Measurements from ENCODE around the gene UBXN7.

Gene UBXN7

DNA sequence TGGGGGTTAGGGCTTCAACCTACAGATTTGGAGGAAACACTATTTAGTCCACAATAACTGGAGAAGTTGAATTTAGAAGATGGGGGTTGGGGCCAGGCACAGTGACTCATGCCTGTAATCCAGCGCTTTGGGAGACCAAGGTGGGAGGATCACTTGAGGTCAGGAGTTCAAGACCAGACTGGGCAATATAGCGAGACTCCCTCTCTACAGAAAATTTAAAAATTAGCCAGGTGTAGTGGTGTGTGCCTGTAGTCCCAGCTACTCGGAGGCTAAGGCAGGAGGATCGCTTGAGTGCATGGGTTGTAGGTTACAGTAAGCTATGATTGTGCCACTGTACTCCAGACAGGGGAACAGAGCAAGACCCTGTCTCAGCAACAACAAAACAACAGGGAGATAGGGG lies 109.2 kb downstream of the UBXN7 start (continued):
- TF ChIP-seq, protein P1, sequence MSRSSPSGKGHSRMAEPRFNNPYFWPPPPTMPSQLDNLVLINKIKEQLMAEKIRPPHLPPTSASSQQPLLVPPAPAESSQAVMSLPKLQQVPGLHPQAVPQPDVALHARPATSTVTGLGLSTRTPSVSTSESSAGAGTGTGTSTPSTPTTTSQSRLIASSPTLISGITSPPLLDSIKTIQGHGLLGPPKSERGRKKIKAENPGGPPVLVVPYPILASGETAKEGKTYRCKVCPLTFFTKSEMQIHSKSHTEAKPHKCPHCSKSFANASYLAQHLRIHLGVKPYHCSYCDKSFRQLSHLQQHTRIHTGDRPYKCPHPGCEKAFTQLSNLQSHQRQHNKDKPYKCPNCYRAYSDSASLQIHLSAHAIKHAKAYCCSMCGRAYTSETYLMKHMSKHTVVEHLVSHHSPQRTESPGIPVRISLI (tag by site-specific recombination; IDR thresholded peaks at IDR 0.05) = no peak
- TF ChIP-seq, protein P2, sequence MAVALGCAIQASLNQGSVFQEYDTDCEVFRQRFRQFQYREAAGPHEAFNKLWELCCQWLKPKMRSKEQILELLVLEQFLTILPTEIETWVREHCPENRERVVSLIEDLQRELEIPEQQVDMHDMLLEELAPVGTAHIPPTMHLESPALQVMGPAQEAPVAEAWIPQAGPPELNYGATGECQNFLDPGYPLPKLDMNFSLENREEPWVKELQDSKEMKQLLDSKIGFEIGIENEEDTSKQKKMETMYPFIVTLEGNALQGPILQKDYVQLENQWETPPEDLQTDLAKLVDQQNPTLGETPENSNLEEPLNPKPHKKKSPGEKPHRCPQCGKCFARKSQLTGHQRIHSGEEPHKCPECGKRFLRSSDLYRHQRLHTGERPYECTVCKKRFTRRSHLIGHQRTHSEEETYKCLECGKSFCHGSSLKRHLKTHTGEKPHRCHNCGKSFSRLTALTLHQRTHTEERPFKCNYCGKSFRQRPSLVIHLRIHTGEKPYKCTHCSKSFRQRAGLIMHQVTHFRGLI (tag by site-specific recombination; IDR thresholded peaks at IDR 0.05) = no peak
- TF ChIP-seq, protein P3, sequence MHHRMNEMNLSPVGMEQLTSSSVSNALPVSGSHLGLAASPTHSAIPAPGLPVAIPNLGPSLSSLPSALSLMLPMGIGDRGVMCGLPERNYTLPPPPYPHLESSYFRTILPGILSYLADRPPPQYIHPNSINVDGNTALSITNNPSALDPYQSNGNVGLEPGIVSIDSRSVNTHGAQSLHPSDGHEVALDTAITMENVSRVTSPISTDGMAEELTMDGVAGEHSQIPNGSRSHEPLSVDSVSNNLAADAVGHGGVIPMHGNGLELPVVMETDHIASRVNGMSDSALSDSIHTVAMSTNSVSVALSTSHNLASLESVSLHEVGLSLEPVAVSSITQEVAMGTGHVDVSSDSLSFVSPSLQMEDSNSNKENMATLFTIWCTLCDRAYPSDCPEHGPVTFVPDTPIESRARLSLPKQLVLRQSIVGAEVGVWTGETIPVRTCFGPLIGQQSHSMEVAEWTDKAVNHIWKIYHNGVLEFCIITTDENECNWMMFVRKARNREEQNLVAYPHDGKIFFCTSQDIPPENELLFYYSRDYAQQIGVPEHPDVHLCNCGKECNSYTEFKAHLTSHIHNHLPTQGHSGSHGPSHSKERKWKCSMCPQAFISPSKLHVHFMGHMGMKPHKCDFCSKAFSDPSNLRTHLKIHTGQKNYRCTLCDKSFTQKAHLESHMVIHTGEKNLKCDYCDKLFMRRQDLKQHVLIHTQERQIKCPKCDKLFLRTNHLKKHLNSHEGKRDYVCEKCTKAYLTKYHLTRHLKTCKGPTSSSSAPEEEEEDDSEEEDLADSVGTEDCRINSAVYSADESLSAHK (tag by site-specific recombination; IDR thresholded peaks at IDR 0.05) = no peak
- TF ChIP-seq, protein P4, sequence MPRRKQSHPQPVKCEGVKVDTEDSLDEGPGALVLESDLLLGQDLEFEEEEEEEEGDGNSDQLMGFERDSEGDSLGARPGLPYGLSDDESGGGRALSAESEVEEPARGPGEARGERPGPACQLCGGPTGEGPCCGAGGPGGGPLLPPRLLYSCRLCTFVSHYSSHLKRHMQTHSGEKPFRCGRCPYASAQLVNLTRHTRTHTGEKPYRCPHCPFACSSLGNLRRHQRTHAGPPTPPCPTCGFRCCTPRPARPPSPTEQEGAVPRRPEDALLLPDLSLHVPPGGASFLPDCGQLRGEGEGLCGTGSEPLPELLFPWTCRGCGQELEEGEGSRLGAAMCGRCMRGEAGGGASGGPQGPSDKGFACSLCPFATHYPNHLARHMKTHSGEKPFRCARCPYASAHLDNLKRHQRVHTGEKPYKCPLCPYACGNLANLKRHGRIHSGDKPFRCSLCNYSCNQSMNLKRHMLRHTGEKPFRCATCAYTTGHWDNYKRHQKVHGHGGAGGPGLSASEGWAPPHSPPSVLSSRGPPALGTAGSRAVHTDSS (tag by site-specific recombination; IDR thresholded peaks at IDR 0.05) = no peak
- TF ChIP-seq ZNF416 (tag by site-specific recombination; IDR thresholded peaks at IDR 0.05) (no peak), ZNF394 (tag by site-specific recombination; IDR thresholded peaks at IDR 0.05; ENCODE audit: borderline replicate concordance) (no peak), ZNF175 (tag by site-specific recombination; IDR thresholded peaks at IDR 0.05) (no peak)
- TF ChIP-seq, protein P5, sequence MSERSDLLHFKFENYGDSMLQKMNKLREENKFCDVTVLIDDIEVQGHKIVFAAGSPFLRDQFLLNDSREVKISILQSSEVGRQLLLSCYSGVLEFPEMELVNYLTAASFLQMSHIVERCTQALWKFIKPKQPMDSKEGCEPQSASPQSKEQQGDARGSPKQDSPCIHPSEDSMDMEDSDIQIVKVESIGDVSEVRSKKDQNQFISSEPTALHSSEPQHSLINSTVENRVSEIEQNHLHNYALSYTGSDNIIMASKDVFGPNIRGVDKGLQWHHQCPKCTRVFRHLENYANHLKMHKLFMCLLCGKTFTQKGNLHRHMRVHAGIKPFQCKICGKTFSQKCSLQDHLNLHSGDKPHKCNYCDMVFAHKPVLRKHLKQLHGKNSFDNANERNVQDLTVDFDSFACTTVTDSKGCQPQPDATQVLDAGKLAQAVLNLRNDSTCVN (tag by site-specific recombination; optimal IDR thresholded peaks at IDR 0.05) = no peak

DNA sequence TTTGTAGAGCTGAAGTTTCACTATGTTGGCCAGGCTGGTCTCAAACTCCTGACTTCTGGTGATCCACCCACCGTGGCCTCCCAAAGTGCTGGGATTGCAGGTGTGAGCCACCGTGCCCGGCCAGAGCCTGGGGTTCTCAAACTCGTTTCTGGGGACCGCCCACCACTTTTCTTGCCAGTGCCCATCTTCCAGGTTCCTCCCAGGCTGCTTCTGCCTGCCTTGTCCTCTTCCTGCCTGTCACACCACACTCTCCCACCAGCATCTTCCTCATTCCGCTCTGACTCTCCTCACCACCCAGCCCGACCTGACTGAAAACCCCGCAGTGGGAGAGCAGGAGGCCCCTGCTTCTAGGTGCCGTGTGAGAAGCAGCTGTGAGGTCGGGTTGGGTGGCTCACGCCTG lies 111.1 kb downstream of the UBXN7 start:
- Histone ChIP-seq H3K9me3 (ENCODE audit: control insufficient read depth, insufficient read depth, low read depth, low read length) (no peaks in the 10 kb centered on the region), H3K27ac (ENCODE audit: extremely low read depth, low read depth, low read length) (no peak overlapping the region), H3K4me3 (ENCODE audit: low read depth, low read length) (no peak overlapping the region), H3K4me1 (ENCODE audit: control insufficient read depth, insufficient read depth, low read length) (no peaks in the 10 kb centered on the region), H3K36me3 (ENCODE audit: control insufficient read depth in 2 of 2, insufficient read depth in 1 of 2, low read length in 2 of 2) (no peaks in the 10 kb centered on the region)
- ChIA-PET CTCF (no interaction called here), POLR2A (no interaction called here)
- TF ChIP-seq MYNN (tag by site-specific recombination; IDR thresholded peaks at IDR 0.05; ENCODE audit: borderline replicate concordance) = no peak
- TF ChIP-seq ZNF140 (tag by site-specific recombination; IDR thresholded peaks at IDR 0.05) = no peak
- TF ChIP-seq ZEB2 (tag by site-specific recombination; IDR thresholded peaks at IDR 0.05) = no peak
- TF ChIP-seq, protein P6, sequence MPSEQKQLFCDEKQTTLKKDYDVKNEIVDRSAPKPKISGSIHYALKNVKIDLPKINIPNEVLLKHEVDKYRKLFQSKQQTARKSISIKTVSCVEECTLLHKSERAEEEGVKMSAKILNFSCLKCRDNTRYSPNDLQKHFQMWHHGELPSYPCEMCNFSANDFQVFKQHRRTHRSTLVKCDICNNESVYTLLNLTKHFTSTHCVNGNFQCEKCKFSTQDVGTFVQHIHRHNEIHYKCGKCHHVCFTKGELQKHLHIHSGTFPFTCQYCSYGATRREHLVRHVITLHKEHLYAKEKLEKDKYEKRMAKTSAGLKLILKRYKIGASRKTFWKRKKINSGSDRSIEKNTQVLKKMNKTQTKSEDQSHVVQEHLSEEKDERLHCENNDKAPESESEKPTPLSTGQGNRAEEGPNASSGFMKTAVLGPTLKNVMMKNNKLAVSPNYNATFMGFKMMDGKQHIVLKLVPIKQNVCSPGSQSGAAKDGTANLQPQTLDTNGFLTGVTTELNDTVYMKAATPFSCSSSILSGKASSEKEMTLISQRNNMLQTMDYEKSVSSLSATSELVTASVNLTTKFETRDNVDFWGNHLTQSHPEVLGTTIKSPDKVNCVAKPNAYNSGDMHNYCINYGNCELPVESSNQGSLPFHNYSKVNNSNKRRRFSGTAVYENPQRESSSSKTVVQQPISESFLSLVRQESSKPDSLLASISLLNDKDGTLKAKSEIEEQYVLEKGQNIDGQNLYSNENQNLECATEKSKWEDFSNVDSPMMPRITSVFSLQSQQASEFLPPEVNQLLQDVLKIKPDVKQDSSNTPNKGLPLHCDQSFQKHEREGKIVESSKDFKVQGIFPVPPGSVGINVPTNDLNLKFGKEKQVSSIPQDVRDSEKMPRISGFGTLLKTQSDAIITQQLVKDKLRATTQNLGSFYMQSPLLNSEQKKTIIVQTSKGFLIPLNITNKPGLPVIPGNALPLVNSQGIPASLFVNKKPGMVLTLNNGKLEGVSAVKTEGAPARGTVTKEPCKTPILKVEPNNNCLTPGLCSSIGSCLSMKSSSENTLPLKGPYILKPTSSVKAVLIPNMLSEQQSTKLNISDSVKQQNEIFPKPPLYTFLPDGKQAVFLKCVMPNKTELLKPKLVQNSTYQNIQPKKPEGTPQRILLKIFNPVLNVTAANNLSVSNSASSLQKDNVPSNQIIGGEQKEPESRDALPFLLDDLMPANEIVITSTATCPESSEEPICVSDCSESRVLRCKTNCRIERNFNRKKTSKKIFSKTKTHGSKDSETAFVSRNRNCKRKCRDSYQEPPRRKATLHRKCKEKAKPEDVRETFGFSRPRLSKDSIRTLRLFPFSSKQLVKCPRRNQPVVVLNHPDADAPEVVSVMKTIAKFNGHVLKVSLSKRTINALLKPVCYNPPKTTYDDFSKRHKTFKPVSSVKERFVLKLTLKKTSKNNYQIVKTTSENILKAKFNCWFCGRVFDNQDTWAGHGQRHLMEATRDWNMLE (tag by site-specific recombination; conservative IDR thresholded peaks at IDR 0.05; ENCODE audit: low read depth) = no peak
- no peak for TF ChIP-seq TRIM28 (IDR thresholded peaks at IDR 0.05; ENCODE audit: borderline replicate concordance, low read length)
- TF ChIP-seq, protein P7, sequence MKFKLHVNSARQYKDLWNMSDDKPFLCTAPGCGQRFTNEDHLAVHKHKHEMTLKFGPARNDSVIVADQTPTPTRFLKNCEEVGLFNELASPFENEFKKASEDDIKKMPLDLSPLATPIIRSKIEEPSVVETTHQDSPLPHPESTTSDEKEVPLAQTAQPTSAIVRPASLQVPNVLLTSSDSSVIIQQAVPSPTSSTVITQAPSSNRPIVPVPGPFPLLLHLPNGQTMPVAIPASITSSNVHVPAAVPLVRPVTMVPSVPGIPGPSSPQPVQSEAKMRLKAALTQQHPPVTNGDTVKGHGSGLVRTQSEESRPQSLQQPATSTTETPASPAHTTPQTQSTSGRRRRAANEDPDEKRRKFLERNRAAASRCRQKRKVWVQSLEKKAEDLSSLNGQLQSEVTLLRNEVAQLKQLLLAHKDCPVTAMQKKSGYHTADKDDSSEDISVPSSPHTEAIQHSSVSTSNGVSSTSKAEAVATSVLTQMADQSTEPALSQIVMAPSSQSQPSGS (tag by site-specific recombination; IDR thresholded peaks at IDR 0.05; ENCODE audit: low read depth) = no peak
- TF ChIP-seq ZFP3 (tag by site-specific recombination; IDR thresholded peaks at IDR 0.05; ENCODE audit: low read depth) = no peak
- TF ChIP-seq ZNF626 (tag by site-specific recombination; IDR thresholded peaks at IDR 0.05) = no peak
- no peak for TF ChIP-seq ZNF146 (tag by site-specific recombination; IDR thresholded peaks at IDR 0.05)
- no peak for TF ChIP-seq ZNF837 (tag by site-specific recombination; IDR thresholded peaks at IDR 0.05)
- TF ChIP-seq ZNF747 (tag by site-specific recombination; IDR thresholded peaks at IDR 0.05) = no peak
- TF ChIP-seq GLI2 (tag by site-specific recombination; IDR thresholded peaks at IDR 0.05; ENCODE audit: borderline replicate concordance, low read depth) = no peak
- no peak for TF ChIP-seq ZNF175 (tag by site-specific recombination; IDR thresholded peaks at IDR 0.05)
- no peak for TF ChIP-seq ZNF596 (tag by site-specific recombination; IDR thresholded peaks at IDR 0.05)
- TF ChIP-seq ZNF239 (tag by site-specific recombination; IDR thresholded peaks at IDR 0.05) = no peak
- TF ChIP-seq ZNF707 (tag by site-specific recombination; IDR thresholded peaks at IDR 0.05) = no peak

Data from HEK293 (cell line).